Activated T-helper 2 cell treated with anti-CD3 and anti-CD28 coated beads, Interferon-gamma antibody, Interleukin-2, Interleukin-4, amounts not matched to agents 10 μg/mL and 5 μg/mL and 100 μg/mL, durations not matched to agents 14 hours and 24 hours and 36 hours (primary cell): ENCODE data around the gene SSBP1. TPM values are rescaled to one million over a fixed set of nuclear protein-coding genes. Genes with fewer than 3 reads are reported as not detected.
"Not testable (repeated sequence)": the region's sequence is repeated elsewhere in the genome, so short reads cannot be mapped to it uniquely, and the experiment has no call there.

Experiments used
- DNase-seq: peaks from one replicate; pipeline ENCODE4 v3.0.0; 2021; ENCODE audit warnings: low spot score
- H3K27ac Mint-ChIP-seq: one replicate; pipeline ENCODE4 v1.8.0; 2021; ENCODE audit warnings: mixed read lengths
- H3K27me3 Mint-ChIP-seq: one replicate; pipeline ENCODE4 v1.8.0; 2021; ENCODE audit warnings: low read depth, mixed read lengths
- H3K36me3 Mint-ChIP-seq: one replicate; pipeline ENCODE4 v1.8.0; 2021; ENCODE audit warnings: low read depth, mixed read lengths
- H3K4me1 Mint-ChIP-seq: one replicate; pipeline ENCODE4 v1.8.0; 2021; ENCODE audit warnings: low read depth, mixed read lengths
- H3K4me3 Mint-ChIP-seq: one replicate; pipeline ENCODE4 v1.8.0; 2021; ENCODE audit warnings: low read depth, mild to moderate bottlenecking, moderate library complexity, mixed read lengths
- H3K9me3 Mint-ChIP-seq: one replicate; pipeline ENCODE4 v1.8.0; 2021; ENCODE audit warnings: mixed read lengths
- intact Hi-C: fragments of 100-400 bp; cut with micrococcal nuclease; formaldehyde crosslinking; loops from one replicate; pipeline ENCODE4 v1.15.1; 2023
- total RNA-seq: library from RNA; stranded (reverse); gene quantifications from 2 replicates; pipeline ENCODE4 v1.2.3, GENCODE V29; 2022

Gene SSBP1, protein sequence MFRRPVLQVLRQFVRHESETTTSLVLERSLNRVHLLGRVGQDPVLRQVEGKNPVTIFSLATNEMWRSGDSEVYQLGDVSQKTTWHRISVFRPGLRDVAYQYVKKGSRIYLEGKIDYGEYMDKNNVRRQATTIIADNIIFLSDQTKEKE
- 244 and 245 TPM in 2 replicates for total RNA-seq

DNA sequence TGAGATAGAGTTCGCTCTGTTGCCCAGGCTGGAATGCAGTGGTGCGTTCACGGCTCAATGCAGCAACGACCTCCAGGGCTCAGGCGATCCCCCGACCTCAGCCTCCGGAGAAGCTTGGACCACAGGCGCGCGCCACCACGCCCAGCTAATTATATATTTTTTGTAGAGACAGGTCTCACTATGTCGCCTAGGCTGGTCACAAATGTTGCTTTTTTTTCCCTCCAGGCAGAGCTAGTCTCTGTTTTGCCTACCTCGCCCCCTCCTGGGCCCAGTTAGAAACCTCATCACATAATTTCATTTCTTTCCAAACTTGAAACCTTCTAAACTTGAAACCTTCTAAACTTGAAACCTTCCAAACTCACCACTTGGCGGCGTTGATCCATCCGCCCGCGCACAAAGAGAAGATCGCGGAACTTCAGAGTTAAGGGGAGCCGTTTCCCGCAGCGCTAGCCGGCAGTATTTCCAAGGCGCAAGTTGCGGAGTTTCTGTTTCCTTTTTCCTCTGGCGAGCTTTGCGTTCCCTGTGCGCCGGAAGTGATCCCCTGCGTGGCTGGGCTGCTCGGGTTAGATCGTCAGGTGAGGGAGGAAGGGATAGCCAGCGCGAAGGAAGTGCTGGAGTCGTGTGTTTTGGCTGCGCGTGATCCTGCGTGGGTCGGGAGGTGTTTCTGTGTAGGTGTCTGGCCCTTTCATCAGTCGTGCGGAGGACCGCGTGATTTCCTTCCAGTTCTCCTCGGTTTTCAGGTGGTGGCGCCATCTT lies at the start of gene SSBP1:
TSS of gene SSBP1 (plus strand) at position 523 of the 756 bp plus-strand sequence. CDS start 809 bp downstream, outside the sequence.
- intact Hi-C loops: loop anchor here (1.0 to 5.0 kb wide), 6 partner anchors 36 to 1069 kb away; partner anchors contain the start of genes AGK, BRAF and DENND11
- Mint-ChIP-seq H3K4me3 (peak within 1 kb of the TSS; percentile 94), H3K4me1 (peaks cover 23% of the 10 kb centered on the region), H3K9me3 (no peaks in the 10 kb centered on the region), H3K27ac (peak within 1 kb of the TSS; percentile 93), H3K27me3 (no peaks in the 10 kb centered on the region), H3K36me3 (peaks cover 42% of the 10 kb centered on the region)
- peak; percentile 93 for DNase-seq

DNA sequence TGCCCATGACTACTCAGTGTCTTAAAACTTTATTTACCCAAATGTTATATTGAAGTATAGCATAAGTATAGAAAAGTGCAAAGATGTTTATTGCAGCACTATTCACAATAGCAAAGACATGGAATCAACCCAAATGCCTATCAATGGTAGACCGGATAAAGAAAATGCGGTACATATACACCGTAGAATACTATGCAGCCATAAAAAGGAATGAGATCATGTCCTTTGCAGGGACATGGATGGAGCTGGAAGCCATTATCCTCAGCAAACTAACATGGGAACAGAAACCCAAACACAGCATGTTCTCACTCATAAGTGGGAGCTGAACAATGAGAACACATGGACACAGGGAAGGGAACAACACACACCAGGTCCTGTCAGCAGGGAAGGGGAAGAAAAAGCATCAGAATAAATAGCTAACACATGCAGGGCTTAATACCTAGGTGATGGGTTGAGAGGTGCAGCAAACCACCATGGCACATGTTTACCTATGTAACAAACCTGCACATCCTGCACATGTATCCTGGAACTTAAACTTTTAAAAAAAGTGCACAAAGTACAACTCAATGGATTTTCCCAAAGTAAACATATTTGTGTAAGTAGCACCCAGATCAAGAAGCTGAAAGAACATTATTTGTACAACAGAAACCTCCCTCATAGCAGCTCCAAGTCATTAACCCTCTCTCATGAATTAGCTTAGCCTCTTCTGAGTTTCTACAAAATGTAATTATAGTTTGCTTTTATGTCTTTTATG lies 48.9 kb upstream of the SSBP1 start:
- Mint-ChIP-seq H3K36me3 (peaks cover 33% of the 10 kb centered on the region), H3K4me1 (peaks cover 13% of the 10 kb centered on the region)
- H3K27ac Mint-ChIP-seq, H3K9me3 Mint-ChIP-seq, DNase-seq, intact Hi-C loops, H3K27me3 Mint-ChIP-seq, H3K4me3 Mint-ChIP-seq: not testable (repeated sequence)

DNA sequence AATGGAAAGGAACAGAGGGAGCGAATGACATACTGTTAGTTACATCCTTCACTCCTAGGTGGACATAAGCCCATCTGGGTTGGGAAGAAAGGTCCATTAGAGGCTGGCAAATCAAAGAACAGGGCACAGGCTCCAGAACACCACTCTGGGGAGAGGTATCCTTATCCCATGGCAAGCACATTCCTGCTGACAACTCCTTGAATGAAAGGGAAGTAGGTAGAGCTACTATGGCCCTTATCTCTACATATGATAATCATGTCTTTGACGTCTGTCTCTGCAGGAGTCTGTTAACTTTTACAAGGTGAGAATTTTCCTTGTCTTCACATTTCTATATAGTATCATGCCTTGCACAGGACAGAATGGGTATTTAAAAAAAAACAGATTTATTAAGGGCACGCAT lies 46.6 kb upstream of the SSBP1 start:
- Mint-ChIP-seq H3K36me3 (peaks cover 21% of the 10 kb centered on the region), H3K27me3 (no peaks in the 10 kb centered on the region), H3K4me3 (no peak overlapping the region), H3K9me3 (no peaks in the 10 kb centered on the region), H3K27ac (no peak overlapping the region), H3K4me1 (peaks cover 5% of the 10 kb centered on the region)
- intact Hi-C loops: no loop called here
- DNase-seq: no peak

DNA sequence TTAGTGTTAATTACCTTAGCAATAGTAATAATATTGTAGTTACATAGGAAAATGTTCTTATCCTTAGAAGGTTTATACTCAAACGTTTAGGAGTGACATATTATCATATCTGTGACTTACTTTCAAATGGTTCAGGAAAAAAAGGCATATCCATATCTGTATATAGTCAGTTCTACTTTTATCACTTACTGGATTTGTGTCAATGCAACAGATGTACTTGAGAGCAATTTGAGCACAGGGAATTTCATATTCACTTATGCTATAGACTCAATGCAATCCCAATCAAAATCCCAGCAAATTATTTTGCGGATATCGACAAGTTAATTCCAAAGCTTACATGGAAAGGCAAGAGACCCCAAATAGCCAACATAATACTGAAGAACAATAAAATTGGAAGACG lies 46.2 kb upstream of the SSBP1 start:
- Mint-ChIP-seq H3K27ac (no peak overlapping the region), H3K36me3 (peaks cover 18% of the 10 kb centered on the region), H3K9me3 (no peaks in the 10 kb centered on the region), H3K27me3 (no peaks in the 10 kb centered on the region), H3K4me3 (no peak overlapping the region), H3K4me1 (peaks cover 3% of the 10 kb centered on the region)
- intact Hi-C loops: no loop called here
- DNase-seq: no peak

DNA sequence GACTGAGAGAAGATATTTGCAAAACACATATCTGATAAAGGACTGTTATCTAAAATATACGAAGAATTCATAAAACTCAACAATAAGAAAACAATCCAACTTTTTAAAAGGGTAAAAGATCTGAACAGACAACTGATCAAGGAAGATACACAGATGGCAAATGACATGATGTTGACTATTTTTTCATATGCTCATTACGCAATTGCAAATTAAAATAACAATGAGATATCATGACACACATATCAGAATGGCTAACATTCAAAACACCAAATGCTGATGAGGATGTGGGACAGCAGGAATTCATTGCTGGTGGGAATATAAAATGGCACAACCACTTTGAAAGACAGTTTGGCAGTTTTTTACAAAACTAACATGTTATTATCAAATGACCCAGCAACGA lies 45.1 kb upstream of the SSBP1 start:
- Mint-ChIP-seq H3K9me3 (no peaks in the 10 kb centered on the region), H3K4me1 (peaks cover under 1% of the 10 kb centered on the region), H3K4me3 (no peak overlapping the region), H3K27me3 (no peaks in the 10 kb centered on the region), H3K27ac (no peak overlapping the region), H3K36me3 (peaks cover 14% of the 10 kb centered on the region)
- DNase-seq: no peak
- intact Hi-C loops: no loop called here

DNA sequence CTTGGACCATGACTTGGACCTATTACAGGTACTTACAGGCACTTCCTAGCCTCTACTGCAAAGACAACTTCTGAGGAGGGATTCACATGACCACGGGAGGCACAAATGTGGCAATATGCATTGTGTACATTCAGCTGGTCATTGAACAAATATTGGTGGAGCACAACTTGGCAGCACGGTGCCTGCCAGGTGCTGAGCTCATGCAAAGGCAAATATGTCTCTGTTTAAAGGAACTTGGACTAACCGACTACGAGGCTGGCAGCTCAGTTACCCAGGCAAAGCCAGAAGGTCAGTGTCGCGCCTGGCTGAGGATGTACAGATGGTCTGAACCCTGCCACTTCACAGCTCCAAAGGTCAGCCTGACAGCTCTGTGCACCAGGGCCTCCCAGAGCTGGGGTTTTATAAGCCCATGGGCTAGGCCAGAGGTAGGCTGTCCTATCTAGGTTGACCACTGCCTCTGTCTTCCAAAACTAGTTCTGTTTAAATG lies 42.3 kb upstream of the SSBP1 start:
- intact Hi-C loops: no loop called here
- Mint-ChIP-seq H3K27ac (no peak overlapping the region), H3K4me3 (no peak overlapping the region), H3K9me3 (no peaks in the 10 kb centered on the region), H3K36me3 (peaks cover 12% of the 10 kb centered on the region), H3K4me1 (peaks cover 25% of the 10 kb centered on the region), H3K27me3 (no peaks in the 10 kb centered on the region)
- DNase-seq: no peak

DNA sequence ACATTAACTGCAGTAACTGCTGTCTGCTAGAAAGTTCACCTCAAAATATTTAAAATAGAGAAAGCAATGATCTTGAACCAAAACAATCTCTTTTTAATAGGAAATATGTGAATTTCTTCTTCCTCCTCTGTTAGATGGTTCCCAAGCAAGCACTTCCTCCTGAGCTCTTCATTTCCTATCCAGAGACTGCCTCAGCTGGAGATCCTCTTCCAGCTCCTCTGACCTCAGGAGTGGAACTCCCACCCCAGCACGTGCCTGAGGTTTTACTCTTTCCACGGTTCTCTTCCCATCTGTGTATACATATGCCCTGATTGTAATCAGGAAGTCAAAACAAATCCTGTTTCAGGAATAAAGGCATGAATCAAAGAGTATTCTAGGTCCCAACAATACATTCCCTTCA lies 41.8 kb upstream of the SSBP1 start:
- H3K27ac Mint-ChIP-seq: no peak overlapping the region
- H3K9me3 Mint-ChIP-seq: no peaks in the 10 kb centered on the region
- intact Hi-C loops: no loop called here
- no peak overlapping the region for H3K4me3 Mint-ChIP-seq
- H3K36me3 Mint-ChIP-seq: peaks cover 14% of the 10 kb centered on the region
- H3K27me3 Mint-ChIP-seq: no peaks in the 10 kb centered on the region
- peaks cover 28% of the 10 kb centered on the region for H3K4me1 Mint-ChIP-seq
- DNase-seq: no peak

DNA sequence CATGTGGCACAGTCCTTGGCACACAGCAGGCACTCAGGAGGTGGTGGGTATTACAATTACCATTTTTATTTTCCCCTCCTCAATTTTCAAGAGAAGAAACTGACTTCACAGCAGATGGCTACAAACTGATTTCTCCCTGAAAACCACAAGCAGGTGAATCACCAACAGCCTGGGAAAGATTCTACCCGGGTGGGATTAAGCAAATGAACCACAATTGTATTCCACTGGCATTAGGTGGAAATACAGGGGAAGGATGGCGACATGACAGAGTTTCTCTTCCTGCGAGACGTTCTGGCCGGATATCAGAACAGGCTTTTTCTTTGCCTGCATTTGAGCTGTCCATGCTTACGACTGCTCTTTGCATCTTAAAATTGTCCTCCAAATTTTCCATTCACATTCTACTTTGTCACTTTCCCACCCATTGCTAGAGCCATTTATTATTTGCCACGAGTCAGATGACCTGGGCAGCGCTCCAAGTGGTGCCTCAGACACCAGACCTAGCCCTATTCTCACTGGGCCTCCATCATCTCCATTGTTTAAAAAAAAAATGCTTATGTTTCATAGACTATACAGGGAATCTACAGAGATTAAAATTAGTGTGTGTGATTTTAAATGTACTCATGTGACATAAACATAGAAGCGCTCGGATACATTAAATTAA lies 40.8 kb upstream of the SSBP1 start:
- Mint-ChIP-seq H3K4me3 (no peak overlapping the region), H3K9me3 (no peaks in the 10 kb centered on the region), H3K36me3 (peaks cover 14% of the 10 kb centered on the region), H3K27me3 (no peaks in the 10 kb centered on the region), H3K27ac (no peak overlapping the region), H3K4me1 (peaks cover 29% of the 10 kb centered on the region)
- intact Hi-C loops: no loop called here
- no peak for DNase-seq

DNA sequence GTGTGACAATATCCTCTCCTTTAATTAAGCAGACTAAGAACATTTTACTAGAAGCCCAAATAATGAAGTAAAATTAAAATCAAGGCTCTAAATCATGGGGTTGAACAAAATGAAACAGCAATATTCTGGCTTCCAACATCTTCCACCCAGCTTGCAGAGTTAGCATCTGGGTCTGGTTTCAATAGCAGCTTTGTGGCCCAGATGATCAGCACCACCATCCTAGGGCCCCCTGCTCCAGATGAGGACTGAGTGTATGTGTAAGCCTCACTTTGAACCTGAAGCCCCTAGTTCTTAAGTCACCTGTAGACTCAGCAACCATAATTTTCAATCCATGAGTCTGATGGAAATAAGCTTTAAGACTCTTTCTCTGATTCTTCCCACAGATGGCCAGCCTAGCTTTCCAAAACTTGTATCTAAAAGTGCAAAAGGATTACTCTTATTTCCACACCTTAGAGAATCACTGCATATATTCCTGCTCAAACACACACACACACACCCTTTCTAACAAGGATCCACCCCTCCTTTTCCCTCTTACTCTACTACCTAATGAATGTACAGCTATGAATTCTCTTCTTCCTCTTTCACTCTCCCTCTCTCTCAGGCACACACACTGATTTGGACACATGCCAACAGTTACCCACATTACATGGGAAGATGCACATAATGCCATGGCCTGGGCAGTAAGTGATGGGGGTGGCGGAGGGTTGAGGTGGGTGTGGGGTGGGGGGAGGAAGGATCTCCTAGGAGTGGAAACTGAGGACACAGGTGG lies 39.7 kb upstream of the SSBP1 start:
- peaks cover 14% of the 10 kb centered on the region for H3K36me3 Mint-ChIP-seq
- no peak for DNase-seq
- peaks cover 32% of the 10 kb centered on the region for H3K4me1 Mint-ChIP-seq
- peaks cover 6% of the 10 kb centered on the region for H3K27me3 Mint-ChIP-seq
- intact Hi-C loops: no loop called here
- H3K27ac Mint-ChIP-seq: no peak overlapping the region
- H3K4me3 Mint-ChIP-seq: no peak overlapping the region
- H3K9me3 Mint-ChIP-seq: no peaks in the 10 kb centered on the region

DNA sequence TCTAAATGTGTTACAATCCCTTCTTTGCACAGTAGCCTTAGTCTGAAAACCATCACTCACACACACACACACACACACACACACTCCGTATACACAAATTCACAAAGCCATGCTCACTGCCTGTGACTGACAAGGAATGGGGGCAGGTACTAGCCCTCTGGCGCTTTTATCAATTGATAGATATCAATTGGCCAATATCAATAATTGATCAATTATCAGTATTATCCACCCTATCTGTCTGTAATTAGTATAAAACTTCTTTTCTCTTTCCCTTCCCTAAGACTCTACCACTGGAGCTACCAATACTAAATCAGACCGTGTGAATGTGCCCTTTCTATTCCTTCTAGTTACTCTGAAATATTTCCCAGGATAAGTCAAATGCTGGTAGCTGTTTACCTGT lies 38.3 kb upstream of the SSBP1 start:
- intact Hi-C loops: loop anchor here (2.0 to 5.0 kb wide), 2 partner anchors 25 to 38 kb away; no protein-coding TSS in a partner anchor
- Mint-ChIP-seq H3K9me3 (no peaks in the 10 kb centered on the region), H3K27ac (no peak overlapping the region), H3K4me3 (peak overlapping the region; percentile 68), H3K4me1 (peaks cover 32% of the 10 kb centered on the region), H3K27me3 (peaks cover 15% of the 10 kb centered on the region), H3K36me3 (peaks cover 10% of the 10 kb centered on the region)
- no peak for DNase-seq

DNA sequence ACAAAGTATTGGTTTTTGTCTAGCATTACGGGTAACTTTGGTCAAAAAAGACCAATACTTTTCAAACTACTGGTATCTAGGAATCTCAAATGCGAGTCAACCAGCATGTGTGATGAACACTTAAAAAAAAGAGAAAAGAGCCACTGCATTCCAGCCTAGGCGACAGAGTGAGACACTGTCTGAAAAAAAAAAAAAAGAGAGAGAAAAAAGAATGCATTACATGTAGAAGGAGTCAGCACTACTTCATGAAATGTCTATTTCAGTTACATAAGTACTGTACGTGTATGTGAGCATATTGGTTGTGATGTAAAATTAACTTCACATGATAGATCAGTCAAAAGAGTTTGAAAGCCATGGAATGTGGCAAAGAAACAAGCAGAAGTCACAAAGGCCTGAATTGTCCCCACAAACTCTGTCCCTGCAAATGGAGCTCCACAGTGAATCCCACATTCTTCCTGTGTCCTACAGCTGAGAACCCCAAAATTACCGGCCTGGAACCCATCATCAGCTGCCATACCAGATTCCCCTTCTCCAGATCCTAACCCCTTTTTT lies 37.8 kb upstream of the SSBP1 start:
- intact Hi-C loops: loop anchor here (2.0 to 5.0 kb wide), 2 partner anchors 26 to 38 kb away; no protein-coding TSS in a partner anchor
- Mint-ChIP-seq H3K27ac (peak overlapping the region; percentile 58), H3K36me3 (peaks cover 10% of the 10 kb centered on the region), H3K27me3 (peaks cover 17% of the 10 kb centered on the region), H3K9me3 (no peaks in the 10 kb centered on the region), H3K4me1 (peaks cover 32% of the 10 kb centered on the region), H3K4me3 (peak overlapping the region; percentile 68)
- no peak for DNase-seq
